ENCODE measurements around the gene HOXD9.

GRCh38 chr2:176090862-176091261 is 31.7 kb upstream of the HOXD9 start:
- TF ChIP-seq, protein P1, sequence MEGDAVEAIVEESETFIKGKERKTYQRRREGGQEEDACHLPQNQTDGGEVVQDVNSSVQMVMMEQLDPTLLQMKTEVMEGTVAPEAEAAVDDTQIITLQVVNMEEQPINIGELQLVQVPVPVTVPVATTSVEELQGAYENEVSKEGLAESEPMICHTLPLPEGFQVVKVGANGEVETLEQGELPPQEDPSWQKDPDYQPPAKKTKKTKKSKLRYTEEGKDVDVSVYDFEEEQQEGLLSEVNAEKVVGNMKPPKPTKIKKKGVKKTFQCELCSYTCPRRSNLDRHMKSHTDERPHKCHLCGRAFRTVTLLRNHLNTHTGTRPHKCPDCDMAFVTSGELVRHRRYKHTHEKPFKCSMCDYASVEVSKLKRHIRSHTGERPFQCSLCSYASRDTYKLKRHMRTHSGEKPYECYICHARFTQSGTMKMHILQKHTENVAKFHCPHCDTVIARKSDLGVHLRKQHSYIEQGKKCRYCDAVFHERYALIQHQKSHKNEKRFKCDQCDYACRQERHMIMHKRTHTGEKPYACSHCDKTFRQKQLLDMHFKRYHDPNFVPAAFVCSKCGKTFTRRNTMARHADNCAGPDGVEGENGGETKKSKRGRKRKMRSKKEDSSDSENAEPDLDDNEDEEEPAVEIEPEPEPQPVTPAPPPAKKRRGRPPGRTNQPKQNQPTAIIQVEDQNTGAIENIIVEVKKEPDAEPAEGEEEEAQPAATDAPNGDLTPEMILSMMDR (IDR thresholded peaks at IDR 0.05) = no peak
- TF ChIP-seq POLR2AphosphoS5 (IDR thresholded peaks at IDR 0.05) = no peak
- TF ChIP-seq POLR2A (IDR thresholded peaks at IDR 0.05) = no peak
